IPS-NIHi11 (cell line): ENCODE measurements around the gene TBCB.
"Not testable (repeated sequence)": the region's sequence is repeated elsewhere in the genome, so short reads cannot be mapped to it uniquely, and the experiment has no call there.

Experiments used
- DNase-seq: peaks from one replicate; pipeline ENCODE4 v3.0.0; 2012; ENCODE audit warnings: mixed read lengths, low spot score

Gene TBCB, protein sequence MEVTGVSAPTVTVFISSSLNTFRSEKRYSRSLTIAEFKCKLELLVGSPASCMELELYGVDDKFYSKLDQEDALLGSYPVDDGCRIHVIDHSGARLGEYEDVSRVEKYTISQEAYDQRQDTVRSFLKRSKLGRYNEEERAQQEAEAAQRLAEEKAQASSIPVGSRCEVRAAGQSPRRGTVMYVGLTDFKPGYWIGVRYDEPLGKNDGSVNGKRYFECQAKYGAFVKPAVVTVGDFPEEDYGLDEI

DNA sequence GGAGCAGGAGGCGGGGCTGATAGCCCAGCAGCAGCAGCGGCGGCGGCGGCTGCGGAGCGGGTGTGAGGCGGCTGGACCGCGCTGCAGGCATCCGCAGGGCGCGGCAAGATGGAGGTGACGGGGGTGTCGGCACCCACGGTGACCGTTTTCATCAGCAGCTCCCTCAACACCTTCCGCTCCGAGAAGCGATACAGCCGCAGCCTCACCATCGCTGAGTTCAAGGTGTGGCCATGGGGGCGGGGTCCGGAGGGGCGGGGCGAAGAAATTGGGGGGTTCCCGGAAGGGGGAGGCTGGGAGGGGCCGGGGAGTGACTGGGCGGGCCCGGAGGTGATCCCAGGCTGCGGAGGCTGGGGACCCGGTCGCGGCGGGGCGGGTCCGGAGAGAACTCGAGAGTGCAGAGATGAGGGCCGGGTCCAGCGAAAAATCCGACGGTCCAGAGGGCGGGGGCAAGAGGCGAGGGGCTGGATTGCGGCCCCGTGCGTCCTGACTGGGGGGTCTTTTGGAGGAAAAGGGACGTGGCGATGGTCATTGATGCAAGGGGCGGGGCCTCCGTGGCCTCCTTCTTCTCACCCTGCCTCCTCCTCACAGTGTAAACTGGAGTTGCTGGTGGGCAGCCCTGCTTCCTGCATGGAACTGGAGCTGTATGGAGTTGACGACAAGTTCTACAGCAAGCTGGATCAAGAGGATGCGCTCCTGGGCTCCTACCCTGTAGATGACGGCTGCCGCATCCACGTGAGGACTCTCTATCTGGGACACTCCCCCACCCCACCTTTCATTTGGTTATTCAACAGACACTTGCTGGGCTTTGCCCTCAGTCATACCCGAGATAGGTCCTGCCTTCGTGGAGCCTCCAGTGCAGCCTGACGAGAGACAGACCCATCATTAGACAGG, at the start of gene TBCB:
TSS of gene TBCB (plus strand) at position 16 of the 891 bp plus-strand sequence. CDS start at position 109, 93 bp downstream.
- DNase-seq = peak; percentile 88

DNA sequence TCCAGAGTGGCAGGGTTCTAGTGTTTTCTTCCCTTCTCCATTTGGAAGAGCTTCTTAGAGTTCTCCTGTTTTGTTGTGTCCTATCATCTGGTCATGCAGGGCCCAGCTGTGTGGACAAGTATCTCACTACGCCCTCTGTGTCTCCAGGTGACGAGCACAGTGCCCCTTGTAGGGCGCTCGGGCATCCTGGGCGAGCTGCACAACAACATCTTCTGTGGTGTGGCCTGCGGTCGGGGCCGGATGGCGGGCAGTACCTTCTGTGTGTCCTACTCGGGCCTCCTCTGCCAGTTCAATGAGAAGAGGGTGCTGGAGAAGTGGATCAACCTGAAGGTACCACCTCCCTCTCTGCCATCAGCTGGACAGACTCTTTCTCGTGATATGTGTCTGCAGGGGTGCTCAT, 47.6 kb upstream of the TBCB start:
- DNase-seq = no peak

DNA sequence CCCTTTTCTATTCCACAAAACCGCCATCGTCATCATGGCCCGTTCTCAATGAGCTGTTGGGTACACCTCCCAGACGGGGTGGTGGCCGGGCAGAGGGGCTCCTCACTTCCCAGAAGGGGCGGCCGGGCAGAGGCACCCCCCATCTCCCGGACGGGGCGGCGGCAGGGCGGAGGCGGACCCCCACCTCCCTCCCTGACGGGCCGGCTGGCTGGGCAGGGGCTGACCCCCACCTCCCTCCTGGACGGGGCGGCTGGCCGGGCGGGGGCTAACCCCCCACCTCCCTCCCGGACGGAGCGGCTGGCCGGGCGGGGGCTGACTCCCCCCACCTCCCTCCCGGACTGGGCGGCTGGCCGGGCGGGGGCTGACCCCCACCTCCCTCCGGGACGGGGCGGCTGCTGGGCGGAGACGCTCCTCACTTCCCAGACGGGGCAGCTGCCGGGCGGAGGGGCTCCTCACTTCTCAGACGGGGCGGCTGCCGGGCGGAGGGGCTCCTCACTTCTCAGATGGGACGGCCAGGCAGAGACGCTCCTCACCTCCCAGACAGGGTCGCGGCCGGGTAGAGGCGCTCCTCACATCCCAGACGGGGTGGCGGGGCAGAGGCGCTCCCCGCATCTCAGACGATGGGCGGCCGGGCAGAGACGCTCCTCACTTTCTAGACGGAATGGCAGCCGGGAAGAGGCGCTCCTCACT, 46.3 kb upstream of the TBCB start:
- not testable (repeated sequence) for DNase-seq

DNA sequence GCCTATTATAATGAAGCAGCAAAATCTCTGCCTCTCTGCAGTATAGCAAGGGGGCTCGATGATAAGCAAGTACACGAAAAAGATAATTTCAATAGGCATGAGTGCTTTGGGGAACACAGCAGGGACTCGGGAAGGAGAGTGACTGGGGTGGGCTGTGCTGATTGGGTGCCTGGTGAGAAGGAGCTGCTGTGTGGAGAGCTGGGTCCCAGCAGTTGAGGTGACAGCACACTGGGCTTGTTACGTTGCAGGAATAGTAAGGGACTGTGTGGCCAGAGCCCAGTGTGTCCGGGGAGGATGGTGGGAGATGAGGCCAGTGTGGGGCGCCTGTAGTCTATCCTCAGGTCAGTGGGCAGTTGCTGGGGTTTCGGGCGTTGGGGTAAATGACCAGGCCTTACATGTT, 43.2 kb upstream of the TBCB start:
- no peak for DNase-seq

DNA sequence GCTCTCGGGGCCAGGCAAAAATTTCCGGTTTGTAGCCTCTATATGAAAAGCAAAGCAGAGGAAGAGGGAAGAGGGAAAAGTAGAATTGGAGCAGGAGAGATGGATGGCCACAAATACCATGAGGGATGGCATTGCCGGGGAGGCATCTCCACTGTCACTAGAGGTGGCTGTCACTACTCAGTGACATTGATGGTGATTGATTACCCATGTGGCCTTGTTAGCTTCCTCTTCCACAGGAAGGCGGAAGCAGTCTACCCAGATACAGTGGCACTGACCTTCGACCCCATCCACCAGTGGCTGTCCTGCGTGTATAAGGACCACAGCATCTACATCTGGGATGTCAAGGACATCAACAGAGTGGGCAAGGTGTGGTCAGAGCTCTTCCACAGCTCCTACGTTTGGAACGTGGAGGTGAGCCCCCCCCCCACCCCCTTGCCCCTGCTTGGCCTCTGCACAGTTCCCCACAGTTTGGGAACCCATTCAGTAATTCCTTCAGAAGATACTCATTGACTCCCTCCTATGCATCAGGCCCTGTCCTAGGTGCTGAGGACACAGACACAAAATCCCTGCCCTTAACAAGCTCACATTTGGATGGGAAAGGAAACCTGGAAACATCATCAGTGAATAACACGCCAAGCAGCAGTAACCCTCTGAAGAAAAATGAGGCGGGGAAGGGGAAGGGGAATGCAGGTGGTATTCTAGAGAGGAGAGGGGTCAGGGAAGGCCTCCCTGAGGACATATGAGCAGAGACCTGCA, 42.0 kb upstream of the TBCB start:
- DNase-seq = no peak

DNA sequence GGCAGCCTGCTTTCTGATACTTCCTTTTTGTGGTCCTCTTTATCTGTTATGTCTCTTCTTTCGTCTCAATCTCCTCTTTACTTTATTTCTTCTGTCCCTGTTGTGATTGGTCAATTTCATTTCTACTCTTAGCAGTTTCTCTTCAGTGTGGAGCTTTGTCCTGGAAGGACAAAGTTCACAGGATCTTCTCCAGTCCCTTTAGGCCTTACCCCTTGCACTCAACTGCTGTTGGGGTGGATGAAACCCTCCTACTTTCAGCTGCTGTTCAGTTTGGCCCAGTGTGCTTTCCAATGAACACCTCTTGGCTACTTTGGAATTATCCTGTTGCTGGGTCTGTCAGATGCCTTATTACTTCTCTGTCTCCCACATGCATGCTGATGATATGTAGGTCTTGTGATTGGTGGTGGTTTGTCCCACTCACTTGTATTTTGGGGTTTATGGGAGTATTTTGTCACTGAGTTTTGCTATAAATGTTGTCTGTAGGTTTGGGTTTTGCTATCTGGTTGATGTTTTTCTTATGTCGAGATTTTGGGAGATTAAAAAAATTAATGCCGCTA, 35.8 kb upstream of the TBCB start:
- DNase-seq = no peak

DNA sequence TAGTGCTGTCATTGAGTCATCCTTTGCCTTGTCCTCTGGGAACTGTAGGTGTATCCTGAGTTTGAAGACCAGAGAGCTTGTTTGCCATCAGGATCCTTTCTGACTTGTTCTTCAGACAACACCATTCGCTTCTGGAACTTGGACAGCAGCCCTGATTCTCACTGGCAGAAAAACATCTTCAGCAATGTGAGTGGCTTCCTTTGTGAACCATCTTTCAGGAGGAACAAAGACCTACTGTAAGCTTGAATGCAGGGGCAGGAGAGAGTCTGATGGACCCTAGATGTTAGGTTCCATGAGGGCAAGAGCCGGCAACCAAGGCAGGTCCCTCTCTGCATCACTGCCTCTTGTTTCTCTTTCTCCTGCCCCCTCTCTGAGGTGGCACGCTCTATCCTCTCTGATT, 33.9 kb upstream of the TBCB start:
- DNase-seq = no peak

DNA sequence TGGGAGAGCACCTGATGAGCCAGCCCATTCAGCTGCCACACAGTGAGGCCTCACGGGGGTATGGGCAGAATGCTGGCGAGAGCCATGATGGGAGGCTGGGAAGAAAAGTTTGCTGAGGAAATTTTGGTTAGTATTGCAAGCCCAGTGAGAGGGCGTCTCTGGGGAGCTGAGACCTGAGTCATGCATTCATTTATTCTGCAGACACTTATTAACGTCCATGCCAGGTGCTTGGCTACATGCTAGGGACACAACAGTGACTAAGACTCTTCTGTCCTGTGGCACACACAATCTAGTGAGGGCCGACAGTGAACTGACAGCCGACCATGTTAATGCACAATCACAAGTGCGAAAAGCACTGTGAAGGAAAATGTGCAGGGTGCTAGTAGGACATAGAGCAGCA, 33.4 kb upstream of the TBCB start:
- no peak for DNase-seq

DNA sequence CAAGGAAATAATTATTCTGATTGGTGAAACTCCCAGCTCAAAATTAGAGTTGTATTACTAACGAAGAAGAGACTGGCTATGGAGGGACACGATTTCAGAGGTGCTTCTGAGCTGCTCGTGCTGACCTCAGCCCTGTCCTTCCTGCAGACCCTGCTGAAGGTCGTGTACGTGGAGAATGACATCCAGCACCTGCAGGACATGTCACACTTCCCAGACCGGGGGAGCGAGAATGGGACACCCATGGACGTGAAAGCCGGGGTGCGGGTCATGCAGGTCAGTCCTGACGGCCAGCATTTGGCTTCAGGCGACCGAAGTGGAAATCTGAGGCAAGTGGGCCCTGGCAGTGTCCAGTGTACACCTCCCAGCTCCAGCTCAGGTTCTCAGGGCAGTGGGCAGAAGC, 32.4 kb upstream of the TBCB start:
- DNase-seq = no peak

DNA sequence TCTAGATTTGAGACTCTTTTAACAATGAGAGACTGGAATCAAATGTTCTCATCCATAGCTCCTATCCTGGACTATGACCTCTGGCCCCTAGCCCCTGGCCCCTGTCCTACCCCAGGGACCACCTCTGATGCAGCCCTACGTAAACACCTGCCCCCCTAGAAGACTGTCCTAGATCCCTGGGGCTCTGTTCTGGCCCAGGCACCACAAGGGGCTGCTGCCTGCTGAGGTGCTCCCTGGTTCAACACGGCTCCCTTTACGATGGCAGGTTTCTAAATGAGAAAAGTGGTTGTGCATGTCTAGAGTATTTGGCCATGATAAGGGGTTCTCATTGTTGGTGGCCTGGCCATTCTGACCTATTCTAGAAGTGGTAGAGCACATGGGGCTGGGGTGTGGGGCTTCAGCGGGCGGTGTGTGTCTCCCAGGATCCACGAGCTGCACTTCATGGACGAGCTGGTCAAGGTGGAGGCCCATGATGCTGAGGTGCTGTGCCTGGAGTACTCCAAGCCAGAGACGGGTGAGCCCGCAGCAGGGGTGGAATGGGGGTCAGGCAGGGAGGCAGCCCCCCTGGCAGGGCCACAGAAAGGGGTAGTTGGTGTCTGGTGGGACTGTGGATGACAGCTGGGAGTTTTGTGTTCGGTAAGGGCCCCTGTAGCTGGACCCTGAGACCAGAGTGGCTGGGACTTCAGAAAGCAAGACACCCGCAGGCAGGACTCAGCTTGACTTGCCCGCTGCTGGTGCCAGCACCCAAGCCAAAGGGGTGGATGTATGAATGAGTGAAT, 30.8 kb upstream of the TBCB start:
- no peak for DNase-seq

DNA sequence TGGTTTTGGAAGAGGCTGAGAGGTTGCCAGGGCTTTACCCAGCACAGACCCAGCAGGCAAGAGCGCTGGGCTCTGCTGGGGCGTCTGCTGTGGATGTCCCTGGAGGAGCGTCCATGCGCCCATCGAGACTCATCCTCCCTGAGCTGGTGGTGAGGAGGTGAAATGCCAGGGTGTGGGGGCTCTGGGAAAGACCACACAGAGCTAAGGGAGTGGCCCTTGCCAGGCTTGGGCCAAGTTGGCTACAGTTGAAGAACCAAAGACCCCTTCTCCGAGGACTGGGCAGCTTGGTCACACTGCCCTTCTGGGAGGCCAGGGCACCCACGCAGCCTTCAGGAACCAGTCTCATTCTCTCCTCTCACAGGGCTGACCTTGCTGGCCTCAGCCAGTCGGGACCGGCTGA, 28.9 kb upstream of the TBCB start:
- no peak for DNase-seq

DNA sequence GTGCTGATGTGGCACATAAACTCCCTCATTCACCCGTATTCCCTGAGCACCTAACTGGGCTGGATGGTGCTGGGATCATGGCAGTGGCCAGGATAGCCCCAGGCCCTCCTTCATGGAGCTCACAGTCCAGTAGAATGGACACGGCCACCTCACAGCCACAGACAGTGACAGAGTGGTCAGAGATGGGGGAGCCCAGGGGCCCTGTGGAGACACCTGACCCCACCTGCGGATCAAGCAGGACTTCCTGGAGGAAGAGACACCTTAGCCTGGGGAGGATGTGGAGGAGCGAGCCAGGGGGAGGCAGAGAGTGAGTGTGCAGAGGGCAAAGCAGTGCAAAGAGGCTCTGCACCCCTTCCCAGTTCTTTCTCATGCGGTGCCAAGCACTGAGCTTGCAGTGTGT, 25.4 kb upstream of the TBCB start:
- DNase-seq = no peak

DNA sequence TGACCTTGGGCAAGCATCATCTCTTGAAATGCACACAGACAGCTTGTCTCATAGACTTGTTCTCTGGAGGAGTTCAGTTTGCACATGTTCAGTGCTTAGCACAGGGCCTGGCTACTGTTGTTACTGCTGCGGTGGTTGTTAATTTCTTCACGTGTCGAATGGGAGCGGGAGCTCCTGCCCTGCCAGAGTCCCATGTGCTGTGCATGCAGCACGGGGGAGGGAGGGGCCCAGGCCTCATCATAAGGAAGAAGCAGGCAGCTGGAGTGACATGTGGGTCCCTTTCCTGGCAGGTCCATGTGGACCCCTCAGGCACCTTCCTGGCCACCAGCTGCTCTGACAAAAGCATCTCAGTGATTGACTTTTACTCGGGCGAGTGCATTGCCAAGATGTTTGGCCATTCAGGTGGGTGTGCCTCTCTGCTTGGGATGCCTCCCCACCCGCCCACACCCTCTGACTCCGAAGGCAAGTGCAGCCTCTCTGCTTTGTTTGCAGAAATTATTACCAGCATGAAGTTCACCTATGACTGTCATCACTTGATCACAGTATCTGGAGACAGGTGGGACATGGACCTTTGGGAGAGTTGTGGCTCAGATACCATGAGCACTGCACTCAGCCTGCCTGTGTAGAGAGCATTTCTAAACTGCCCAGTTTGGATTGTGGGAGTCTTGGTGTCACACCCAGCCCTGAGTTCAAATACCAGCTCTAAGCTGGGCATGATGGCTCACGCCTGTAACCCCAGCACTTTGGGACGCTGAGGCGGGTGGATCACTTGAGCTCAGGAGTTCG, 24.2 kb upstream of the TBCB start:
- DNase-seq = no peak

DNA sequence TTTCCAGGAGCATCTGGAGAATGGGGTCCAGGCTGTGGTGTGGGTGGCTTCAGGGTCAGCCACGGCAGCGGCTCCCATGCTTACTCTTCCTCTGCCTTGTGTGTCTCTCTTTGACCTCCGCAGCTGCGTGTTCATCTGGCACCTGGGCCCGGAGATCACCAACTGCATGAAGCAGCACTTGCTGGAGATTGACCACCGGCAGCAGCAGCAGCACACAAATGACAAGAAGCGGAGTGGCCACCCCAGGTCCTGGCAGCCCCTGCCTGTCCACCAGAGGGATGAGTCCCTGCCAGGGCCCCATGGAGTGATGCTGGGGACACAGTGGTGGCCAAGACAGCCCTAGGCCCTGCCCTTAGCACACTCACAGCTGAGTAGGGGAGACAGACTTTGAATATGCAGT, 22.7 kb upstream of the TBCB start:
- no peak for DNase-seq

DNA sequence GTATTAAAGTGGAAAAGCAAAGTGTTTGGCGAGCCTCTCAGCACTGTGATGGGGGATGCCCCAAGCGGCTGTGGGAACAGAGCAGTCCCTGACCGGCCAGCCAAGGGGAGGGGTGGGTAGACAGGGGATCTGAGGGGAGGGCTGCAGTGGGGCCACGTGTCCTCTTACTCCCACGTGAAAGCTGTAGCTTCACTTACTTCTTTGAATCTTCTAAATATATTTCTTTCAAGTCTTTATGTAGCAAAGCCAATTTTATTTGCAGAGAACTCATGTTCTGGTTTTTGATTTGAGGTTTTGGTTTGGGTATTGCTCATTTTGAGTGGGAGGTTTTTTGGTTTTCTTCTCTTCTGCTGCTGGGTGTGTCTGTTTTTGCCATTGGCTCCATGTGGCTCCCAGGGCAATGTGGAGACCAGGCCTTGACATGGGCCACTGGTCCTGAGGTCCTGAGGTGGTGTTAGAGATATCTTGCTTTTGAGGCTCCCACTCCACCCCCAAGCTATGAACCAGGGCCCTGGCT, 22.1 kb upstream of the TBCB start:
- no peak for DNase-seq

DNA sequence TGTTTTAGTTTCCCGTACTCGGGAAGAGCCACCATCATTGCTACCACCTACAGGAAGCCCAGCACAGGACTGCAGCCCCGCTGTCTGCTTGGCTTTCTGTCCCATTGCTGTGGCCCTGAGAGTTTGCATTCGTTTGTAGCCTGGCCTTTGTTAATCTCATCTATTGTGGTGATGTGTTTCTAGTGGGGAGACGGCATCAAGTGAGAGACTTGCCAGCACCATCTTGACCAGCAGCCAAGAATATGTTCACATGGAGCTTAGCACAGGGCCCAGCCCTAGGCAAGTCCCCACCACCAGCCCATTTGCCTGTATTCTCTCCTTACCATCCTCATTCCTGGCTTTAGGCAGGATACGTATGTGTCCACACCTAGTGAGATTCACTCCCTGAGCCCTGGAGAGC, 21.6 kb upstream of the TBCB start:
- no peak for DNase-seq

DNA sequence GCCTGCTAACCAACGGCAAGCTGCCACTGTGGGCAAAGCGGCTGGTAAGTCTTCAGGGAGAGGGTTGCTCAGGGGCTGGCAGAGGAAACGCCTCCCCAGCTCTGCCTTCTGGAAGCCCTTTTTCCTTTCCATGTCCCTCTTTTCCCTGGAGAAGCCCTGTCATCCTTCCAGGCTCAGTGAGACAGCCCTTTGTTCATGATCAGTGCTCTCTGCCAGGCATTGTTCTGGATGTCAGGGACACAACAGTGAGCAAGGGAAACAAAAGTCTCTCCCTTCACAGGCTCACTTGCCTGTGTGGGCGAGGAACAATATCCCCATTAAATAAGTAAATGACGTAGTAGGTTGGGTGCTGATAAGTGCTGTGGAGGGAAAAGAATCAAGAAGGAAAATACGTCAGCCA, 18.2 kb upstream of the TBCB start:
- no peak for DNase-seq

DNA sequence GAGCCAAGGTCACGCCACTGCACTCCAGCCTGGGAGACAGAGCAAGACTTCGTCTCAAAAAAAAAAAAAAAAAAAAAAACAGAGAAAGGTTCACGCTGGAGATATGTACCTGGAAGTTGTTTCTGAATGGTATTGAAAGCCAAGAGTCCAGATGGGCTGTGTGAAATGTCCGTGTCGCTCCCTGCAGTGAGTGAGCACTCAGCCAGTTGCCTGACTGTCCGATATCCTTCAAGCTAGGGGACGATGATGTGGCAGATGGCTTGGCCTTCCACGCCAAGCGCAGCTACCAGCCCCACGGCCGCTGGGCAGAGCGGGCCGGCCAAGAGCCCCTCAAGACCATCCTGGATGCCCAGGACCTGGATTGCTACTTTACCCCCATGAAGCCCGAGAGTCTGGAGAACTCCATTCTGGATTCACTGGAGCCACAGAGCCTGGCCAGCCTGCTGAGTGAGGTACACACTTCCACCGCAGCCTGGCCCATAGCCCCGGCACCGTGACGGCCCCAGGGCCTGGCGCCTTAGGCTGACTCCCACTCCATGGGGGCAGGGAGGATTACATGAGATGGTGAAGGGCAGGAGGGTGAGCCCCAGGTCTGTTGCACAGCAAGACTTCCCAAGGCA, 16.0 kb upstream of the TBCB start:
- DNase-seq = no peak

DNA sequence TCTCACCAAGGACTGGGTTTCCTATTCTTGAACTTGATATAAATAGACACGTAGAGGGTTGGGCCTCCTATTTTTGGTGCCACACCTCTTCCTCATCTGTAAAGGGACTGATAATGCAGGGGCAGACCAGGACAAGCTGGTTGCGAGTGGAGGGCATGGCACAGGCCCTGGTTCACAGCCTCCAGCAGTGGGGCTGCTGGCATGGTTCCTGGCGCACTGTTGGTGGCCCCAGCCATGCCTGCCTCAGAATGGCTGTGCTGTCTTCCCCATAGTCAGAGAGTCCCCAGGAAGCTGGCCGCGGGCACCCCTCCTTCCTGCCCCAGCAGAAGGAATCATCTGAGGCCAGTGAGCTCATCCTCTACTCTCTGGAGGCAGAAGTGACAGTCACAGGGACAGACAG, 14.8 kb upstream of the TBCB start:
- DNase-seq = no peak
